ENCODE data around the gene SOWAHA. TPM values are rescaled to one million over a fixed set of nuclear protein-coding genes. Genes with fewer than 3 reads are reported as not detected.

SOWAHA gene
- total RNA-seq, 3 donors from 2014 or later: 0.05 TPM; not detected in 2

- ATAC-seq (peak in 1 of 2 donors; percentile 16), DNase-seq (no peak)
- Mint-ChIP-seq H3K36me3 (ENCODE audit: insufficient read depth) (no peaks in the 10 kb centered on the region), H3K4me1 (ENCODE audit: low read depth) (peaks cover 9% of the 10 kb centered on the region), H3K9me3 (no peaks in the 10 kb centered on the region), H3K27me3 (ENCODE audit: low read depth) (peaks cover 53% of the 10 kb centered on the region), H3K4me3 (no peak overlapping the region)
Measured at GRCh38 chr5:132822650-132823480, 9.8 kb downstream of the SOWAHA start.

GRCh38 chr5:132823481-132824050 is 10.5 kb downstream of the SOWAHA start:
- no peak overlapping the region for H3K4me3 Mint-ChIP-seq

GRCh38 chr5:132824426-132824825 is 11.3 kb downstream of the SOWAHA start:
- H3K4me1 Mint-ChIP-seq (ENCODE audit: low read depth): peaks cover 9% of the 10 kb centered on the region
- ATAC-seq: no peak
- no peak for DNase-seq
- peaks cover 54% of the 10 kb centered on the region for H3K27me3 Mint-ChIP-seq (ENCODE audit: low read depth)
- H3K36me3 Mint-ChIP-seq (ENCODE audit: insufficient read depth): no peaks in the 10 kb centered on the region
- H3K9me3 Mint-ChIP-seq: no peaks in the 10 kb centered on the region
- no peak overlapping the region for H3K4me3 Mint-ChIP-seq

More at GRCh38 chr5:132823481-132824050, 10.5 kb downstream of the SOWAHA start:
- DNase-seq (no peak), ATAC-seq (no peak)
- H3K4me1 Mint-ChIP-seq (ENCODE audit: low read depth): peaks cover 9% of the 10 kb centered on the region
- H3K27me3 Mint-ChIP-seq (ENCODE audit: low read depth): peaks cover 54% of the 10 kb centered on the region
- H3K9me3 Mint-ChIP-seq: no peaks in the 10 kb centered on the region
- H3K36me3 Mint-ChIP-seq (ENCODE audit: insufficient read depth): no peaks in the 10 kb centered on the region

- Mint-ChIP-seq H3K4me3 (no peak overlapping the region), H3K4me1 (ENCODE audit: low read depth) (peaks cover 6% of the 10 kb centered on the region), H3K27me3 (ENCODE audit: low read depth) (peaks cover 56% of the 10 kb centered on the region), H3K9me3 (no peaks in the 10 kb centered on the region), H3K36me3 (ENCODE audit: insufficient read depth) (no peaks in the 10 kb centered on the region)
- ATAC-seq: peak; percentile 7 to 15
- no peak for DNase-seq
Measured at GRCh38 chr5:132825033-132825833, 12.1 kb downstream of the SOWAHA start.

- H3K9me3 Mint-ChIP-seq: no peaks in the 10 kb centered on the region
- no peaks in the 10 kb centered on the region for H3K36me3 Mint-ChIP-seq (ENCODE audit: insufficient read depth)
Measured at GRCh38 chr5:132825834-132826391, 12.8 kb downstream of the SOWAHA start.

GRCh38 chr5:132826424-132827082 is 13.5 kb downstream of the SOWAHA start:
- no peaks in the 10 kb centered on the region for H3K9me3 Mint-ChIP-seq
- DNase-seq (no peak), ATAC-seq (no peak)
- peaks cover 10% of the 10 kb centered on the region for H3K4me1 Mint-ChIP-seq (ENCODE audit: low read depth)
- no peaks in the 10 kb centered on the region for H3K36me3 Mint-ChIP-seq (ENCODE audit: insufficient read depth)
- peak overlapping the region; percentile 4 for H3K4me3 Mint-ChIP-seq
- peaks cover 62% of the 10 kb centered on the region for H3K27me3 Mint-ChIP-seq (ENCODE audit: low read depth)

More at GRCh38 chr5:132825834-132826391, 12.8 kb downstream of the SOWAHA start:
- DNase-seq: no peak
- peak; percentile 26 to 33 for ATAC-seq
- Mint-ChIP-seq H3K27me3 (ENCODE audit: low read depth) (peaks cover 56% of the 10 kb centered on the region), H3K4me3 (no peak overlapping the region), H3K4me1 (ENCODE audit: low read depth) (peaks cover 6% of the 10 kb centered on the region)

- ATAC-seq (no peak), DNase-seq (no peak)
- no peaks in the 10 kb centered on the region for H3K9me3 Mint-ChIP-seq
- H3K27me3 Mint-ChIP-seq (ENCODE audit: low read depth): peaks cover 60% of the 10 kb centered on the region
- H3K4me3 Mint-ChIP-seq: no peak overlapping the region
- peaks cover 10% of the 10 kb centered on the region for H3K4me1 Mint-ChIP-seq (ENCODE audit: low read depth)
- no peaks in the 10 kb centered on the region for H3K36me3 Mint-ChIP-seq (ENCODE audit: insufficient read depth)
Measured at GRCh38 chr5:132827943-132828673, 15.0 kb downstream of the SOWAHA start.

- peaks cover 10% of the 10 kb centered on the region for H3K4me1 Mint-ChIP-seq (ENCODE audit: low read depth)
- H3K4me3 Mint-ChIP-seq: peak overlapping the region; percentile 82
- H3K9me3 Mint-ChIP-seq: no peaks in the 10 kb centered on the region
- no peak for ATAC-seq
- H3K27me3 Mint-ChIP-seq (ENCODE audit: low read depth): peaks cover 54% of the 10 kb centered on the region
- H3K36me3 Mint-ChIP-seq (ENCODE audit: insufficient read depth): no peaks in the 10 kb centered on the region
- no peak for DNase-seq
Measured at GRCh38 chr5:132828846-132829494, 15.9 kb downstream of the SOWAHA start.

- H3K27me3 Mint-ChIP-seq (ENCODE audit: low read depth): peaks cover 47% of the 10 kb centered on the region
Measured at GRCh38 chr5:132829742-132830435, 16.8 kb downstream of the SOWAHA start.

GRCh38 chr5:132830436-132831094 is 17.5 kb downstream of the SOWAHA start, which contains the start of gene SHROOM1:
SHROOM1 (minus strand) TSS chr5:132830647; CDS start chr5:132826140, 4,507 bp downstream.
- no peak for DNase-seq
- H3K36me3 Mint-ChIP-seq (ENCODE audit: insufficient read depth): no peaks in the 10 kb centered on the region
- H3K4me3 Mint-ChIP-seq: peak within 1 kb of the TSS; percentile 82
- H3K4me1 Mint-ChIP-seq (ENCODE audit: low read depth): peaks cover 10% of the 10 kb centered on the region
- peaks cover 45% of the 10 kb centered on the region for H3K27me3 Mint-ChIP-seq (ENCODE audit: low read depth)
- H3K9me3 Mint-ChIP-seq: no peaks in the 10 kb centered on the region
- peak; percentile 38 to 46 for ATAC-seq

More at GRCh38 chr5:132829742-132830435, 16.8 kb downstream of the SOWAHA start:
- Mint-ChIP-seq H3K36me3 (ENCODE audit: insufficient read depth) (no peaks in the 10 kb centered on the region), H3K4me3 (peak overlapping the region; percentile 82), H3K9me3 (no peaks in the 10 kb centered on the region), H3K4me1 (ENCODE audit: low read depth) (peaks cover 10% of the 10 kb centered on the region)
- peak; percentile 89 for ATAC-seq
- DNase-seq: peak; percentile 65

- ATAC-seq (no peak), DNase-seq (no peak)
- Mint-ChIP-seq H3K4me1 (ENCODE audit: low read depth) (peaks cover 10% of the 10 kb centered on the region), H3K36me3 (ENCODE audit: insufficient read depth) (no peaks in the 10 kb centered on the region), H3K27me3 (ENCODE audit: low read depth) (peaks cover 40% of the 10 kb centered on the region), H3K9me3 (no peaks in the 10 kb centered on the region), H3K4me3 (peak overlapping the region; percentile 74)
Measured at GRCh38 chr5:132831095-132831860, 18.2 kb downstream of the SOWAHA start.

Measured in activated T-cell treated with anti-CD3 and anti-CD28 coated beads, Interleukin-2, amount 50 U/mL, for 4 hours (primary cell).